Kidney (tissue), 14 donors: ENCODE measurements around the gene C2orf68. TPM values are rescaled to one million over a fixed set of nuclear protein-coding genes. Genes with fewer than 3 reads are reported as not detected.

ENCODE experiments used
- DNase-seq, 5 donors: peaks; one replicate each; pipeline ENCODE4 v3.0.0-alpha.2; 2013 to 2020
- FAIRE-seq: peaks from 2 replicates; lab custom pipeline; 2012; peaks lifted over from hg19 to GRCh38; lab: Jason Lieb, UNC
- H3K27ac ChIP-seq, 2 donors: one replicate each; pipeline ENCODE4 v1.7.0; 2013; ENCODE audit warnings: low read depth in 2 of 2, low read length in 2 of 2, inconsistent platforms in 1 of 2
- H3K27me3 ChIP-seq: one replicate; pipeline ENCODE4 v1.7.1; 2013; ENCODE audit warnings: low read length, inconsistent platforms; ENCODE audit not compliant: control insufficient read depth, insufficient read depth
- H3K36me3 ChIP-seq, 3 donors: one replicate each; pipeline versions ENCODE4 v1.7.0 to v1.7.1; 2013; ENCODE audit warnings: low read length in 3 of 3, control low read depth in 1 of 3, inconsistent platforms in 1 of 3; ENCODE audit not compliant: insufficient read depth in 3 of 3, control insufficient read depth in 2 of 3
- H3K4me1 ChIP-seq, 3 donors: one replicate each; pipeline versions ENCODE4 v1.7.0 to v1.7.1; 2013; ENCODE audit warnings: low read length in 3 of 3, inconsistent platforms in 1 of 3, low read depth in 1 of 3; ENCODE audit not compliant: control insufficient read depth in 2 of 3, insufficient read depth in 2 of 3
- H3K4me3 ChIP-seq, 3 donors: one replicate each; pipeline versions ENCODE4 v1.7.0 to v1.8.1; 2013; ENCODE audit warnings: low read length in 3 of 3, control low read depth in 1 of 3, inconsistent platforms in 1 of 3
- H3K9ac ChIP-seq, 3 donors: one replicate each; pipeline versions ENCODE4 v1.7.0 to v1.7.1; 2013; ENCODE audit warnings: low read length in 3 of 3, control low read depth in 1 of 3, inconsistent platforms in 1 of 3
- H3K9me3 ChIP-seq, 3 donors: one replicate each; pipeline versions ENCODE4 v1.7.0 to v1.7.1; 2013; ENCODE audit warnings: low read length in 3 of 3, control low read depth in 1 of 3, inconsistent platforms in 1 of 3; ENCODE audit not compliant: control insufficient read depth in 2 of 3, insufficient read depth in 1 of 3
- CTCF ChIP-seq: IDR thresholded peaks from 3 replicates; pipeline ENCODE4 v1.5.1; 2012; ENCODE audit warnings: mild to moderate bottlenecking, moderate library complexity, borderline replicate concordance; ENCODE audit not compliant: insufficient read depth; ENCODE audit errors: extremely low read depth
- intact Hi-C: fragments of 100-400 bp; cut with DNase I; formaldehyde crosslinking; loops from one replicate; pipeline ENCODE4 v1.11.1; 2022
- polyA plus RNA-seq: library from polyadenylated mRNA; stranded (reverse); fragments of 350-450 nt; fragmentation: Illumina TruSeq; extraction: RNeasy Lipid Tissue Mini Kit (QIAGEN cat#74804); gene quantifications from one replicate; pipeline ENCODE4 v1.2.3, GENCODE V29; 2014; ENCODE audit warnings: low read depth, low replicate concordance; ENCODE audit not compliant: insufficient read depth
- total RNA-seq: library from RNA; stranded (reverse); fragmentation: NEBNext Ultra II Directional; extraction: Animal tissue kit (Norgen Biotek cat#: 25700); gene quantifications from one replicate; pipeline ENCODE4 v1.2.1, GENCODE V29; 2021
- donor health status: control.
- donor health status: control.
- donor health status: control.
- donor health status: control.
- donor health status: control.
- donor health status: DM: yes; HTN: yes; CAD: no.
- donor health status: Normal renal cell carcinoma (clear cell type).

C2orf68 gene
- total and polyA plus RNA-seq, 2 donors from 2014 or later: 34.5 to 37.6 TPM

DNA sequence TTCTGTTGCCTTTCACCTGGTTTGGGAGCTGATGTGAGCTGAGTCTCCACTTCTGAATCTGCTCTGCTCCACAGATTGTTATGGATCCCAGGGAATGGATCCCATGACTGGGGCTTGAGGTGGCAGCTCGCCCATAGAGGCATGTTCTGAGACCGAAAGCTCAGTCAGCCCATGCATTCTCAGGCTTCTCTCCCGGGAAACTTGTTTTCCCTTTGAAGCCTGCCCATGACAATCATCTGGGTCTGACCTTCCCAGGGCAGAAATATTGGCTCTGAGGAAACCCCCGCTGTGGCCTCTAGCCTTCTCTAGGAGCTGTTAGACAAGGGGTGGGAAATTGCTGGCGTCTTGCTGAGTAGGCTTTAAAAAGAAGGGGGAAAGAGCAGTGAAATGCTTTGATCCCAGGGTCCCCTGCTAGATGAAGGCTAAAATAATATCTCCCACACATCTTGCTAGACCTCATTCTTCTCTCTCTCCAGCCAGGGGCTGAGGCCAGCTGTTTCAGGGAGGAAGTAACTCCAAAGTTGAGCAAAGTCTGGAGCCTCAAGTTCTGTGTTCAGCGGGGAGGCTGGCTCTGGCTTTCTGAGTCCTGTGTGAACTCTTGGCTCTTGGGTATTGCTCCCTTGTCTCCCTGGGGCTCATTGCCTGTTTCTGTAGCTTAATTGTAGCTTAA is 32.5 kb downstream of the C2orf68 start:
- peak overlapping the region; percentile 85 to 94 for H3K27ac ChIP-seq
- DNase-seq (peak in 2 of 5 donors; percentile 57 to 72), FAIRE-seq (no peak)
- H3K36me3 ChIP-seq: peaks cover 0 to 8% (median 2%) of the 10 kb centered on the region in 3 donors
- H3K4me1 ChIP-seq: peaks cover 0 to 29% (median 20%) of the 10 kb centered on the region in 3 donors
- TF ChIP-seq CTCF: no peak
- H3K27me3 ChIP-seq: no peaks in the 10 kb centered on the region
- no peaks in the 10 kb centered on the region for H3K9me3 ChIP-seq
- H3K9ac ChIP-seq: peak overlapping the region in 2 of 3 donors; percentile 41 to 71
- intact Hi-C loops: no loop called here
- H3K4me3 ChIP-seq: peak overlapping the region; percentile 11 to 80 (median 65)

- Histone ChIP-seq H3K9ac (peak overlapping the region in 2 of 3 donors; percentile 71 to 73), H3K4me3 (peak overlapping the region; percentile 31 to 80 (median 65)), H3K9me3 (no peaks in the 10 kb centered on the region), H3K4me1 (peaks cover 0 to 24% (median 20%) of the 10 kb centered on the region in 3 donors), H3K36me3 (peaks cover 0 to 8% (median under 1%) of the 10 kb centered on the region in 3 donors), H3K27ac (peak overlapping the region; percentile 85 to 94), H3K27me3 (no peaks in the 10 kb centered on the region)
- no peak for FAIRE-seq
- peak in 3 of 5 donors; percentile 25 to 85 (median 47) for DNase-seq
- intact Hi-C loops: no loop called here
- no peak for TF ChIP-seq CTCF
These were observed 33.4 kb downstream of the C2orf68 start for GRCh38 chr2:85578243-85579180.

DNA sequence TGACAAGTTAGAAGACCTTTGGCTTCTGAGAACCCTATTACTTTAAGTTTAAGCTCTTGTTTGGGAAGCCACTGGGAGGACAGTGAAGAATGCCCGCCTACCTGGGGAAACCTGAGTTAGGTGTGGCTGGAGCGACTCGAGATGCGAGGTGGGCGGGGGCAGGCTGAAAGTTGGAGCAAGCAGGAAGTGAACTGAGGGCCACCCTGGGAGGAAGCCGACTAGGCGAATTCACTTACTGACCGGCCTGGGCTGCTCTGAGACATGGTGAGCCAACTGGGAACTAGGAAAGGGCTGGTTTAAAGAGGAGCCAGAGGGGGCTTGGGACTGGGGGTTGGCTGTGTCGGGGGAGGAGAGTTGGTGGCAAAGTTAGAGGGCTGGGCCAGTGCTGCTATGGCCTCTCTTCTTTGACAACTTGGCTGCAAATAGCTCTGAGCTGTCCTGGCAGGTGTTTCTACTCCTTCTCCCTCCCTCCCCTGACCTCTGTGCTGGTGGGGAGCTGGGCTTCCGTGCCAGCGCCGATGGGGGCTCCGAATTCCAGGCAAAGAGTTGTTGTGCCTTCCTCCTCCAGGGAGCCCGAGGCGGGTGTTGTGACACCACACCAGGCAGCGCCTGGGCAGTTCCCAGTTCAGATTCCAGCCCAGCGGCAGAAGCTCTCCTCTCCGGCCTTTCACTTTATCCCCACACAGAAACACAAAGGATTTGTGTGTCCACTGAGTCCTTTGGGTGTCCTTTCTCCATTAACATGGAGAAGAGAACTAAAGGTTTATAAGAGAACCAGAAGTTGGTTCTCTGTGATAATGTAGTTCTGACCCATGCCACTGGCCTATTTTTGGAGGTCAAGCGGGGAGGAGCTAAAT is 34.3 kb downstream of the C2orf68 start, which contains the start of gene VAMP8:
Gene VAMP8 (plus strand): TSS at position 201 of the 857 bp plus-strand sequence. CDS start 61 bp downstream, at position 262.
- no peaks in the 10 kb centered on the region for H3K9me3 ChIP-seq
- peaks cover 0 to 8% (median 0%) of the 10 kb centered on the region in 3 donors for H3K36me3 ChIP-seq
- peak within 1 kb of the TSS; percentile 85 to 94 for H3K27ac ChIP-seq
- DNase-seq (peak; percentile 60 to 92 (median 73)), FAIRE-seq (no peak)
- intact Hi-C loops: no loop called here
- peaks cover 0 to 23% (median 20%) of the 10 kb centered on the region in 3 donors for H3K4me1 ChIP-seq
- H3K27me3 ChIP-seq: no peaks in the 10 kb centered on the region
- H3K9ac ChIP-seq: peak within 1 kb of the TSS; percentile 18 to 73 (median 71)
- peak within 1 kb of the TSS; percentile 50 to 80 (median 65) for H3K4me3 ChIP-seq
- TF ChIP-seq CTCF: no peak
